Uterine smooth muscle cell (primary cell): Measurements from ENCODE around the gene HSD11B2. TPM values are rescaled to one million over a fixed set of nuclear protein-coding genes. Genes with fewer than 3 reads are reported as not detected.

Source experiments
- total RNA-seq: library from RNA; depleted of rRNA; stranded (reverse); fragments of >200 nt; gene quantifications from 2 replicates; pipeline ENCODE4 v1.2.3, GENCODE V29; 2014

The HSD11B2 gene
- total RNA-seq, result 0.37 TPM in 1 of 2 replicates, not detected in the other

GRCh38 chr16:67430977-67431774 is at the start of gene HSD11B2:
TSS of gene HSD11B2 (plus strand) at chr16:67431121. CDS start at chr16:67431249, 128 bp downstream.

GRCh38 chr16:67393111-67393787 is 37.7 kb upstream of the HSD11B2 start, which contains the start of gene TPPP3:
TSS of gene TPPP3 (minus strand) at chr16:67393498. CDS start at chr16:67391111, 2,387 bp downstream.

GRCh38 chr16:67415872-67416793 is 14.8 kb upstream of the HSD11B2 start, which contains the start of gene ZDHHC1:
TSS of gene ZDHHC1 (minus strand) at chr16:67416477. CDS start at chr16:67407775, 8,702 bp downstream.

GRCh38 chr16:67480833-67481560 is 50.1 kb downstream of the HSD11B2 start, which contains the start of gene ATP6V0D1:
TSS of gene ATP6V0D1 (minus strand) at chr16:67481157. CDS start at chr16:67481086, 71 bp downstream.

GRCh38 chr16:67483150-67483549 is 52.2 kb downstream of the HSD11B2 start, which contains the start of gene AGRP:
TSS of gene AGRP (minus strand) at chr16:67483547. CDS start at chr16:67483398, 149 bp downstream.

Other genes starting within 250 kb of the HSD11B2 start
- 14.9 and 19.3 TPM in 2 replicates for gene MATCAP1, start 247.2 kb upstream of the HSD11B2 start, total RNA-seq
- gene EXOC3L1, start 241.0 kb upstream of the HSD11B2 start, total RNA-seq, result 0.11 and 0.12 TPM in 2 replicates
- gene E2F4, start 239.0 kb upstream of the HSD11B2 start, total RNA-seq, result 61.1 and 79.1 TPM in 2 replicates
- gene ELMO3, start 232.0 kb upstream of the HSD11B2 start, total RNA-seq, result 0.55 and 0.62 TPM in 2 replicates
- 37.6 and 43.3 TPM in 2 replicates for gene TMEM208, start 204.0 kb upstream of the HSD11B2 start, total RNA-seq
- gene FHOD1, start 183.6 kb upstream of the HSD11B2 start, total RNA-seq, result 14.1 and 18.8 TPM in 2 replicates
- 1.4 and 2.9 TPM in 2 replicates for gene SLC9A5, start 182.1 kb upstream of the HSD11B2 start, total RNA-seq
- 21.5 and 25.0 TPM in 2 replicates for gene PLEKHG4, start 151.6 kb upstream of the HSD11B2 start, total RNA-seq
- under 0.01 and 0.12 TPM in 2 replicates for gene KCTD19, start 104.4 kb upstream of the HSD11B2 start, total RNA-seq
- gene LRRC36, start 104.3 kb upstream of the HSD11B2 start, total RNA-seq, result 0.22 and 1.00 TPM in 2 replicates
- 0.62 and 0.77 TPM in 2 replicates for gene TPPP3, start 37.6 kb upstream of the HSD11B2 start, total RNA-seq
- 6.2 and 7.4 TPM in 2 replicates for gene ZDHHC1, start 14.6 kb upstream of the HSD11B2 start, total RNA-seq
- 107 and 119 TPM in 2 replicates for gene ATP6V0D1, start 50.0 kb downstream of the HSD11B2 start, total RNA-seq
- gene AGRP, start 52.4 kb downstream of the HSD11B2 start, total RNA-seq, result not detected in 2 replicates
- 38.7 and 39.7 TPM in 2 replicates for gene RIPOR1, start 97.7 kb downstream of the HSD11B2 start, total RNA-seq
- 20.5 and 26.3 TPM in 2 replicates for gene CTCF, start 131.4 kb downstream of the HSD11B2 start, total RNA-seq
- 0.22 and 1.1 TPM in 2 replicates for gene CARMIL2, start 214.0 kb downstream of the HSD11B2 start, total RNA-seq
- gene ACD, start 229.1 kb downstream of the HSD11B2 start, total RNA-seq, result 13.0 and 19.8 TPM in 2 replicates
- 2.2 and 4.0 TPM in 2 replicates for gene PARD6A, start 229.8 kb downstream of the HSD11B2 start, total RNA-seq
- 20.4 and 21.2 TPM in 2 replicates for gene ENKD1, start 235.6 kb downstream of the HSD11B2 start, total RNA-seq
- 3.4 and 4.0 TPM in 2 replicates for gene C16orf86, start 235.7 kb downstream of the HSD11B2 start, total RNA-seq